K562 (cell line): ENCODE measurements around the gene TENM3. TPM values are rescaled to one million over a fixed set of nuclear protein-coding genes. Genes with fewer than 3 reads are reported as not detected.

Source experiments
- ATAC-seq: fragments of 200-7000 bp; cut with Tn5 transposase; 3 replicates; pipeline ENCODE4 v1.9.1; 2020; ENCODE audit warnings: moderate library complexity
- BruUV-seq: library from RNA; stranded (reverse); fragments of 400-500 nt; replicated peaks from 2 replicates; lab custom pipeline; 2021; lab: Mats Ljungman, UMichigan
- CTCF ChIA-PET: fragments of 300-600 bp; formaldehyde crosslinking; extraction: SDS; loops from one replicate; lab custom pipeline; 2021; ENCODE audit warnings: low intra/inter-chr PET ratio; lab: Yijun Ruan, JAX
- POLR2A ChIA-PET: fragments of 300-600, 350-650 bp; sonication (Branson Sonifier 250); formaldehyde crosslinking; extraction: SDS; loops from one replicate; lab custom pipeline; 2021; ENCODE audit warnings: antibody characterized with exemption, inconsistent platforms; lab: Yijun Ruan, JAX
- DNase-seq, 4 experiments: peaks; one replicate each; pipeline versions ENCODE4 v3.0.0 to v3.0.0-alpha.2; 2011 to 2018; ENCODE audit warnings: low spot score in 3 of 4, mixed read lengths in 3 of 4; ENCODE audit errors: extremely low read depth in 1 of 4
- FAIRE-seq: peaks from 2 replicates; lab custom pipeline; 2011; peaks lifted over from hg19 to GRCh38; lab: Jason Lieb, UNC
- H2AFZ ChIP-seq: 2 replicates; pipeline ENCODE4 v1.6.0; 2011; ENCODE audit warnings: low read depth, low read length, control low read depth, inconsistent platforms
- H3K27ac ChIP-seq: fragments of 200-600 bp; 3 replicates; pipeline ENCODE4 v1.8.0; 2011; ENCODE audit warnings: low read depth, mild to moderate bottlenecking, control low read depth, inconsistent platforms, low read length, moderate library complexity, mixed read lengths; ENCODE audit errors: extremely low read depth
- H3K27me3 ChIP-seq, 2 experiments: fragments of 300-600 bp in 1 of 2; 2 replicates in 1 of 2; 3 replicates in 1 of 2; pipeline versions ENCODE4 v1.6.0 to v1.8.0; 2011; ENCODE audit warnings: inconsistent platforms in 2 of 2, low read length in 2 of 2, mild to moderate bottlenecking in 1 of 2, mixed read lengths in 1 of 2, moderate library complexity in 1 of 2; ENCODE audit not compliant: control insufficient read depth in 2 of 2, insufficient read depth in 2 of 2
- H3K36me3 ChIP-seq: fragments of 300-600 bp; 3 replicates; pipeline ENCODE4 v1.8.0; 2011; ENCODE audit warnings: mild to moderate bottlenecking, low read length, inconsistent platforms; ENCODE audit not compliant: control insufficient read depth, insufficient read depth
- H3K4me1 ChIP-seq, 2 experiments: fragments of 200-600 bp in 1 of 2; replicated peaks in 1 of 2; 2 replicates in 1 of 2; 3 replicates in 1 of 2; pipeline versions ENCODE4 v1.5.1 to v1.8.0; 2011; ENCODE audit warnings: inconsistent platforms in 2 of 2, low read length in 2 of 2, mild to moderate bottlenecking in 1 of 2, mixed read lengths in 1 of 2, moderate library complexity in 1 of 2; ENCODE audit not compliant: control insufficient read depth in 2 of 2, insufficient read depth in 2 of 2
- H3K4me2 ChIP-seq: 2 replicates; pipeline ENCODE4 v1.6.1; 2011; ENCODE audit warnings: low read length, control low read depth, inconsistent platforms, mixed read lengths; ENCODE audit not compliant: insufficient read depth
- H3K4me3 ChIP-seq: fragments of 200-600 bp; sonication (generic), shearing (Covaris generic); 2 replicates; pipeline ENCODE4 v1.5.1; 2016; ENCODE audit warnings: control low read depth, inconsistent platforms
- H3K79me2 ChIP-seq: fragments of 200-600 bp; 3 replicates; pipeline ENCODE4 v1.8.0; 2011; ENCODE audit warnings: low read length, inconsistent platforms; ENCODE audit not compliant: control insufficient read depth, insufficient read depth
- H3K9ac ChIP-seq, 2 experiments: 2 replicates each; pipeline versions ENCODE4 v1.6.0 to v1.6.1; 2011; ENCODE audit warnings: low read depth in 2 of 2, low read length in 2 of 2, control low read depth in 1 of 2, inconsistent platforms in 1 of 2, mild to moderate bottlenecking in 1 of 2, mixed read lengths in 1 of 2; ENCODE audit not compliant: insufficient read depth in 1 of 2
- H3K9me1 ChIP-seq: one replicate; pipeline ENCODE4 v1.6.0; 2011; ENCODE audit warnings: inconsistent platforms, mild to moderate bottlenecking, low read length, moderate library complexity; ENCODE audit not compliant: control insufficient read depth, insufficient read depth
- H3K9me3 ChIP-seq: replicated peaks from 2 replicates; pipeline ENCODE4 v1.5.1; 2011; ENCODE audit warnings: low read depth, low read length, inconsistent platforms; ENCODE audit not compliant: control insufficient read depth, insufficient read depth
- H4K20me1 ChIP-seq: replicated peaks from 2 replicates; pipeline ENCODE4 v1.6.1; 2011; ENCODE audit warnings: low read length, inconsistent platforms, mixed read lengths; ENCODE audit not compliant: control insufficient read depth, insufficient read depth
- ASH1L ChIP-seq: fragments of 450-650 bp; IDR thresholded peaks from 2 replicates; pipeline ENCODE4 v1.6.1; 2018; ENCODE audit warnings: borderline replicate concordance, mild to moderate bottlenecking, low read depth; ENCODE audit not compliant: partially characterized antibody
- CCAR2 ChIP-seq: fragments of 200-400 bp; formaldehyde crosslinking; IDR thresholded peaks from 2 replicates; pipeline ENCODE4 v1.6.1; 2017; ENCODE audit warnings: mild to moderate bottlenecking, low read depth, low read length
- FOXP1 ChIP-seq: sonication (generic); formaldehyde crosslinking; IDR thresholded peaks from 2 replicates; pipeline ENCODE4 v1.8.0; 2022; ENCODE audit warnings: mild to moderate bottlenecking, missing genetic modification reagents
- GTF2E2 ChIP-seq: fragments of 200-800 bp; sonication (Bioruptor generic); IDR thresholded peaks from 2 replicates; pipeline ENCODE4 v1.6.1; 2016; ENCODE audit warnings: missing genetic modification characterization, missing compliant biosample characterization
- KLF10 ChIP-seq: fragments of 250-450 bp; sonication (Bioruptor Pico); IDR thresholded peaks from 2 replicates; pipeline ENCODE4 v1.6.1; 2021; ENCODE audit warnings: matching md5 sums
- LARP7 ChIP-seq: fragments of 450-650 bp; IDR thresholded peaks from 2 replicates; pipeline ENCODE4 v1.6.1; 2016
- NR2F6 ChIP-seq: fragments of 450-650 bp; formaldehyde crosslinking; IDR thresholded peaks from 2 replicates; pipeline ENCODE4 v1.4.0; 2020; ENCODE audit warnings: mild to moderate bottlenecking
- RFX1 ChIP-seq: fragments of 450-650 bp; IDR thresholded peaks from 2 replicates; pipeline ENCODE4 v1.6.1; 2016; ENCODE audit warnings: mild to moderate bottlenecking, moderate library complexity
- ZFX ChIP-seq: sonication (generic); formaldehyde crosslinking; IDR thresholded peaks from 2 replicates; pipeline ENCODE4 v1.8.0; 2022; ENCODE audit warnings: mild to moderate bottlenecking, missing genetic modification reagents, moderate library complexity
- ZNF699 ChIP-seq: fragments of 250-450 bp; sonication (Bioruptor Pico); IDR thresholded peaks from 2 replicates; pipeline ENCODE4 v1.8.0; 2021; ENCODE audit warnings: mild to moderate bottlenecking, moderate library complexity; ENCODE audit not compliant: insufficient replicate concordance
- ZZZ3 ChIP-seq: fragments of 450-650 bp; IDR thresholded peaks from 2 replicates; pipeline ENCODE4 v1.6.1; 2016; ENCODE audit warnings: antibody characterized with exemption, mild to moderate bottlenecking, moderate library complexity
- WGBS: fragments of 100-300 bp; shearing (Covaris generic); methylation state at CpG from one replicate; pipeline ENCODE4 v1.1.6; 2016; ENCODE audit warnings: low coverage, mixed read lengths; ENCODE audit not compliant: insufficient coverage; ENCODE audit errors: missing lambda C conversion rate; 5-methylcytosine and 5-hydroxymethylcytosine counted together
- in situ Hi-C: fragments of 300-500 bp; cut with MboI; formaldehyde crosslinking; loops from 4 replicates; pipeline ENCODE4 v1.15.0; 2018; ENCODE audit warnings: inconsistent platforms, mixed read lengths
- intact Hi-C: fragments of 100-400 bp; cut with micrococcal nuclease; formaldehyde crosslinking; loops from 2 replicates; pipeline ENCODE4 v1.14.2; 2022
- polyA plus RNA-seq, 8 experiments: library from polyadenylated mRNA; depleted of rRNA in 4 of 8; stranded (reverse) in 5 of 8; unstranded in 3 of 8; fragments of >200 nt; fragmentation: Nextera tagmentation in 2 of 8; fragmentation: Illumina TruSeq in 1 of 8; extraction: Ambion mirVana in 2 of 8; extraction: Trizol in 1 of 8; gene quantifications; 2 replicates each; pipeline versions ENCODE4 v1.2.1 to v1.2.3, GENCODE V29; 2011 to 2014; ENCODE audit warnings: inconsistent platforms in 1 of 8, missing spikeins in 1 of 8
- total RNA-seq, 7 experiments: library from RNA; depleted of rRNA in 6 of 7; stranded (reverse); fragments of >200 nt in 6 of 7; fragmentation: Illumina TruSeq in 2 of 7; extraction: Trizol in 2 of 7; gene quantifications; 2 replicates each; pipeline versions ENCODE4 v1.2.1 to v1.2.3, GENCODE V29; 2011 to 2021; ENCODE audit warnings: low replicate concordance in 1 of 7
- TF ChIP-seq, protein P1 (sequence below): IDR thresholded peaks from 2 replicates; pipeline ENCODE4 v1.6.1; 2011; ENCODE audit warnings: borderline replicate concordance, low read depth, mild to moderate bottlenecking, moderate library complexity, low read length; ENCODE audit not compliant: insufficient read depth, poor library complexity, severe bottlenecking
- TF ChIP-seq, protein P2 (sequence below): fragments of 200-400 bp; formaldehyde crosslinking; IDR thresholded peaks from 2 replicates; pipeline ENCODE4 v1.6.1; 2017; ENCODE audit warnings: mild to moderate bottlenecking, low read depth, low read length, moderate library complexity

The TENM3 gene
- total and polyA plus RNA-seq, 9 of the 15 experiments (the other 6 are each of a cell fraction or from before 2014, with no cell fraction given): 0.01 to 0.02 TPM; not detected in 7

DNA sequence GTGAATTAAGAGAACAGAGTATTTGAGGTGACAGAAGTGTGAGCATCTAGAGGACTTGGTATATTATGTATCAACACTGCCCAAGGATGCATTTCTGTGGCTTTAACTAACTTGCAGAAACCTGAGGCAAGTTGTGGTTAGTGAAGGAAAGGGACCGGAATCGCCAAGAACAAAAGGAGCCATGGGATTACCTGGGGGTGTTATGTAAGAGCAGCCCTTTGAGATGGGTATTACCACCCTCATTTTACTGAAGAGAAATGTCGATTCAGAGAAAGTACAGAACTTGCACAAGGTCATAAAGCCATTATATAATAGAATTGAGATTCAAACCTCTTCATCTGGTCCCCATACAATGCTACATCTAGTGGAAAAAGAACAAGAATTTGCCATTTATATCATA, 14.3 kb downstream of the TENM3 start:
- intact Hi-C loops (no loop called here), in situ Hi-C loops (no loop called here)
- no peaks in the 10 kb centered on the region for H3K9me3 ChIP-seq
- no peak for FAIRE-seq
- no peak overlapping the region for H3K4me3 ChIP-seq
- no peak overlapping the region for H2AFZ ChIP-seq
- H3K9ac ChIP-seq: no peak overlapping the region
- H4K20me1 ChIP-seq: no peaks in the 10 kb centered on the region
- WGBS: 0% methylated on average over 3 of the region's 3 CpGs
- ChIA-PET POLR2A (no interaction called here), CTCF (no interaction called here)
- no peaks in the 10 kb centered on the region for H3K4me1 ChIP-seq
- H3K4me2 ChIP-seq: no peak overlapping the region
- H3K27ac ChIP-seq: no peak overlapping the region
- ATAC-seq: no peak
- TF ChIP-seq, protein P1, sequence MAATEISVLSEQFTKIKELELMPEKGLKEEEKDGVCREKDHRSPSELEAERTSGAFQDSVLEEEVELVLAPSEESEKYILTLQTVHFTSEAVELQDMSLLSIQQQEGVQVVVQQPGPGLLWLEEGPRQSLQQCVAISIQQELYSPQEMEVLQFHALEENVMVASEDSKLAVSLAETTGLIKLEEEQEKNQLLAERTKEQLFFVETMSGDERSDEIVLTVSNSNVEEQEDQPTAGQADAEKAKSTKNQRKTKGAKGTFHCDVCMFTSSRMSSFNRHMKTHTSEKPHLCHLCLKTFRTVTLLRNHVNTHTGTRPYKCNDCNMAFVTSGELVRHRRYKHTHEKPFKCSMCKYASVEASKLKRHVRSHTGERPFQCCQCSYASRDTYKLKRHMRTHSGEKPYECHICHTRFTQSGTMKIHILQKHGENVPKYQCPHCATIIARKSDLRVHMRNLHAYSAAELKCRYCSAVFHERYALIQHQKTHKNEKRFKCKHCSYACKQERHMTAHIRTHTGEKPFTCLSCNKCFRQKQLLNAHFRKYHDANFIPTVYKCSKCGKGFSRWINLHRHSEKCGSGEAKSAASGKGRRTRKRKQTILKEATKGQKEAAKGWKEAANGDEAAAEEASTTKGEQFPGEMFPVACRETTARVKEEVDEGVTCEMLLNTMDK: no peak
- no peak for TF ChIP-seq NR2F6 (CRISPR knock-in tag)
- no TSS peak for BruUV-seq
- H3K36me3 ChIP-seq: no peaks in the 10 kb centered on the region
- no peak for DNase-seq
- H3K79me2 ChIP-seq: no peaks in the 10 kb centered on the region
- no peaks in the 10 kb centered on the region for H3K27me3 ChIP-seq
- H3K9me1 ChIP-seq: no peaks in the 10 kb centered on the region

DNA sequence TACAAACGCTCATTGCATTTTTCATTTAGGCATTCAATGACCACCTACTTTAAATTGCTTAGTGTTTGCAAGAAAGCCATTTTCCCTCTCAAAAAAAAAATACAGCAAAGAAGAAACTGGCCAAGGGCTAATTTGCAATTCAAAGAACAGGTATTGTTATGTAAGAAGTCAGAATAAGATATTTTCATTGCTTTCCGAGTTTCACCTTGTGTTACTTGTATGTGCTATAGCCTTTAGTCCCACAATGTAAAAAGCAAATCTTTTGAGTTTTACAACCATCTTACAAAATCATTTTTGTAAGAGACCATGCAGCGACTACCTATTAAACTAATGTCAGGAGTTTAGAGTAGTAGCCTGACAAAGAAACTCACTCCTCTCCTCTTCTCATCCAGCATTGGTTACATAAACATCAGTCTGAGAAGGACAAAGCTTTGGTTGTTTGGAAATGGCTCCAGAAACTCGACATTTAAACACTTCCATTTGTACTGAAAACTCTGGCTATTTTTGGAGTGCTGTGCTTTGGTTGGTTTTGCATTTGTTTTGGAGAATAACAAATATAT, 15.3 kb downstream of the TENM3 start:
- ATAC-seq (no peak), FAIRE-seq (no peak), DNase-seq (no peak)
- Histone ChIP-seq H2AFZ (no peak overlapping the region), H3K9me1 (no peaks in the 10 kb centered on the region), H3K4me3 (no peak overlapping the region), H3K27ac (no peak overlapping the region), H3K9ac (no peak overlapping the region), H3K36me3 (no peaks in the 10 kb centered on the region), H3K27me3 (no peaks in the 10 kb centered on the region), H3K79me2 (no peaks in the 10 kb centered on the region), H4K20me1 (no peaks in the 10 kb centered on the region), H3K4me1 (no peaks in the 10 kb centered on the region), H3K9me3 (no peaks in the 10 kb centered on the region), H3K4me2 (no peak overlapping the region)
- TF ChIP-seq ZFX (CRISPR knock-in tag) (no peak), ZZZ3 (no peak), FOXP1 (CRISPR knock-in tag) (no peak), ZNF699 (CRISPR knock-in tag) (no peak), RFX1 (no peak), LARP7 (no peak), KLF10 (no peak), CCAR2 (no peak), ASH1L (no peak), GTF2E2 (tag) (no peak)
- TF ChIP-seq, protein P2, sequence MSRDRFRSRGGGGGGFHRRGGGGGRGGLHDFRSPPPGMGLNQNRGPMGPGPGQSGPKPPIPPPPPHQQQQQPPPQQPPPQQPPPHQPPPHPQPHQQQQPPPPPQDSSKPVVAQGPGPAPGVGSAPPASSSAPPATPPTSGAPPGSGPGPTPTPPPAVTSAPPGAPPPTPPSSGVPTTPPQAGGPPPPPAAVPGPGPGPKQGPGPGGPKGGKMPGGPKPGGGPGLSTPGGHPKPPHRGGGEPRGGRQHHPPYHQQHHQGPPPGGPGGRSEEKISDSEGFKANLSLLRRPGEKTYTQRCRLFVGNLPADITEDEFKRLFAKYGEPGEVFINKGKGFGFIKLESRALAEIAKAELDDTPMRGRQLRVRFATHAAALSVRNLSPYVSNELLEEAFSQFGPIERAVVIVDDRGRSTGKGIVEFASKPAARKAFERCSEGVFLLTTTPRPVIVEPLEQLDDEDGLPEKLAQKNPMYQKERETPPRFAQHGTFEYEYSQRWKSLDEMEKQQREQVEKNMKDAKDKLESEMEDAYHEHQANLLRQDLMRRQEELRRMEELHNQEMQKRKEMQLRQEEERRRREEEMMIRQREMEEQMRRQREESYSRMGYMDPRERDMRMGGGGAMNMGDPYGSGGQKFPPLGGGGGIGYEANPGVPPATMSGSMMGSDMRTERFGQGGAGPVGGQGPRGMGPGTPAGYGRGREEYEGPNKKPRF: no peak
- no TSS peak for BruUV-seq
- intact Hi-C loops (no loop called here), in situ Hi-C loops (no loop called here)
- ChIA-PET POLR2A (no interaction called here), CTCF (no interaction called here)
- 0% methylated on average over 4 of the region's 4 CpGs for WGBS
